HCT116 (cell line): ENCODE measurements around the gene PEX5.

Source experiments
- CEBPB ChIP-seq: IDR thresholded peaks from 2 replicates; pipeline ENCODE4 v1.6.1; 2012; ENCODE audit warnings: low read depth
- EZH2 ChIP-seq: fragments of 200-600 bp; sonication (generic); IDR thresholded peaks from 2 replicates; pipeline ENCODE4 v1.6.1; 2017; ENCODE audit warnings: antibody characterized with exemption, mixed run types
- JUND ChIP-seq: IDR thresholded peaks from 2 replicates; pipeline ENCODE4 v1.6.1; 2012
- POLR2AphosphoS5 ChIP-seq: IDR thresholded peaks from 2 replicates; pipeline ENCODE4 v1.6.1; 2011; ENCODE audit warnings: mild to moderate bottlenecking, low read depth, low read length, moderate library complexity
- RAD21 ChIP-seq: IDR thresholded peaks from 2 replicates; pipeline ENCODE4 v1.6.1; 2012; ENCODE audit warnings: low read depth, mild to moderate bottlenecking
- TF ChIP-seq, protein P1 (sequence below): IDR thresholded peaks from 2 replicates; pipeline ENCODE4 v1.6.1; 2012
- TF ChIP-seq, protein P2 (sequence below), 3 experiments: fragments of 200-600 bp in 1 of 3; sonication (generic) in 1 of 3; IDR thresholded peaks in 2 of 3; conservative IDR thresholded peaks in 1 of 3; 2 replicates each; pipeline ENCODE4 v1.5.1; 2012 to 2017; ENCODE audit warnings: low read depth in 2 of 3, low read length in 2 of 3, antibody characterized with exemption in 1 of 3, borderline replicate concordance in 1 of 3, control low read depth in 1 of 3, mild to moderate bottlenecking in 1 of 3, mixed read lengths in 1 of 3, mixed run types in 1 of 3, moderate library complexity in 1 of 3; ENCODE audit not compliant: insufficient read depth in 1 of 3

DNA sequence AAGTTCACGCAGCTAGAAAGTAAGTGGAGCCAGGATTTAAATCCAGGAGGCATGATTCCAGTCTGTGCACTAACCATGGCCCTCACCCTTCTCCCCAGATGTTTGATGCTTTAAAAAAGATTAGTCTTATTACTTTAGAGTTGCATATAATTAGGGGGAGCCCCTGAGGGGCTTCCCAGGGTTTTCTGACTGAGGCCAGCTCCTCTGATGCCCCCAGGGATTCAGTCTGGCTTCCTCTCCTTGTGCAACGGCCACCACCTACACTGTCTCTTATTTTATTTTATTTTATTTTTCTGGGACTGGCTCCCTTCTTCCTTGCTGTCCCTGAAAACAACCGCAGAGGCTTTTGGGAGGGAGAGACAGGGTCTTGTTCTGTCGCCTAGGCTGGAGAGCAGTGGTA, 36.7 kb upstream of the PEX5 start:
- TF ChIP-seq POLR2AphosphoS5 = no peak
- TF ChIP-seq, protein P1, sequence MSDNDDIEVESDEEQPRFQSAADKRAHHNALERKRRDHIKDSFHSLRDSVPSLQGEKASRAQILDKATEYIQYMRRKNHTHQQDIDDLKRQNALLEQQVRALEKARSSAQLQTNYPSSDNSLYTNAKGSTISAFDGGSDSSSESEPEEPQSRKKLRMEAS = no peak
- TF ChIP-seq, protein P2, sequence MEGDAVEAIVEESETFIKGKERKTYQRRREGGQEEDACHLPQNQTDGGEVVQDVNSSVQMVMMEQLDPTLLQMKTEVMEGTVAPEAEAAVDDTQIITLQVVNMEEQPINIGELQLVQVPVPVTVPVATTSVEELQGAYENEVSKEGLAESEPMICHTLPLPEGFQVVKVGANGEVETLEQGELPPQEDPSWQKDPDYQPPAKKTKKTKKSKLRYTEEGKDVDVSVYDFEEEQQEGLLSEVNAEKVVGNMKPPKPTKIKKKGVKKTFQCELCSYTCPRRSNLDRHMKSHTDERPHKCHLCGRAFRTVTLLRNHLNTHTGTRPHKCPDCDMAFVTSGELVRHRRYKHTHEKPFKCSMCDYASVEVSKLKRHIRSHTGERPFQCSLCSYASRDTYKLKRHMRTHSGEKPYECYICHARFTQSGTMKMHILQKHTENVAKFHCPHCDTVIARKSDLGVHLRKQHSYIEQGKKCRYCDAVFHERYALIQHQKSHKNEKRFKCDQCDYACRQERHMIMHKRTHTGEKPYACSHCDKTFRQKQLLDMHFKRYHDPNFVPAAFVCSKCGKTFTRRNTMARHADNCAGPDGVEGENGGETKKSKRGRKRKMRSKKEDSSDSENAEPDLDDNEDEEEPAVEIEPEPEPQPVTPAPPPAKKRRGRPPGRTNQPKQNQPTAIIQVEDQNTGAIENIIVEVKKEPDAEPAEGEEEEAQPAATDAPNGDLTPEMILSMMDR (IDR thresholded peaks at IDR 0.05 in 2 of 3, conservative IDR thresholded peaks at IDR 0.05 in 1 of 3; ENCODE audit: borderline replicate concordance in 1 of 3, insufficient read depth in 1 of 3, low read depth in 2 of 3, low read length in 2 of 3) = no peak
- no peak for TF ChIP-seq EZH2
- TF ChIP-seq CEBPB = no peak
- TF ChIP-seq JUND = no peak
- TF ChIP-seq RAD21 = no peak
